Spleen (tissue), 11 donors: ENCODE data around the gene SLC25A48. TPM values are rescaled to one million over a fixed set of nuclear protein-coding genes. Genes with fewer than 3 reads are reported as not detected.

Experiments
- DNase-seq: peaks from one replicate; pipeline ENCODE4 v3.0.0-alpha.2; 2020
- H3K27ac ChIP-seq, 8 donors: fragments of 200-600 bp; sonication (generic) in 7 of 8; 1 replicate in 4 of 8; 2 replicates in 4 of 8; pipeline versions ENCODE4 v1.5.0 to v1.8.0; 2016 to 2021; ENCODE audit warnings: inconsistent platforms in 4 of 8, mild to moderate bottlenecking in 4 of 8, moderate library complexity in 1 of 8
- H3K27me3 ChIP-seq, 7 donors: fragments of 200-600 bp; sonication (generic) in 6 of 7; replicated peaks in 1 of 7; 1 replicate in 4 of 7; 2 replicates in 3 of 7; pipeline versions ENCODE4 v1.5.0 to v1.8.0; 2016 to 2021; ENCODE audit warnings: inconsistent platforms in 3 of 7, mild to moderate bottlenecking in 1 of 7
- H3K36me3 ChIP-seq, 6 donors: fragments of 200-600 bp; sonication (generic) in 5 of 6; 1 replicate in 4 of 6; 2 replicates in 2 of 6; pipeline versions ENCODE4 v1.5.0 to v1.8.0; 2016 to 2021; ENCODE audit warnings: inconsistent platforms in 2 of 6
- H3K4me1 ChIP-seq, 6 donors: fragments of 200-600 bp; sonication (generic) in 5 of 6; 1 replicate in 3 of 6; 2 replicates in 3 of 6; pipeline versions ENCODE4 v1.5.0 to v1.8.0; 2016 to 2021; ENCODE audit warnings: inconsistent platforms in 3 of 6
- H3K4me3 ChIP-seq, 8 donors: fragments of 200-600 bp; sonication (generic) in 7 of 8; 1 replicate in 4 of 8; 2 replicates in 4 of 8; pipeline versions ENCODE4 v1.5.0 to v1.8.0; 2016 to 2021; ENCODE audit warnings: inconsistent platforms in 4 of 8, mild to moderate bottlenecking in 4 of 8, moderate library complexity in 2 of 8
- H3K9me3 ChIP-seq, 8 donors: fragments of 200-600 bp; sonication (generic) in 7 of 8; 1 replicate in 4 of 8; 2 replicates in 4 of 8; pipeline versions ENCODE4 v1.5.0 to v1.8.0; 2016 to 2021; ENCODE audit warnings: inconsistent platforms in 4 of 8
- CTCF ChIP-seq, 11 experiments: fragments of 200-600 bp in 7 of 11; fragments of 450-650 bp in 4 of 11; sonication (generic) in 4 of 11; IDR thresholded peaks in 8 of 11; conservative IDR thresholded peaks in 3 of 11; 1 replicate in 7 of 11; 2 replicates in 4 of 11; pipeline versions ENCODE4 v1.4.0 to v1.8.0; 2016 to 2021; ENCODE audit warnings: antibody characterized with exemption in 11 of 11, inconsistent platforms in 4 of 11, mild to moderate bottlenecking in 1 of 11
- POLR2A ChIP-seq, 3 donors: fragments of 450-650 bp; IDR thresholded peaks; one replicate each; pipeline ENCODE4 v1.5.1; 2017; ENCODE audit warnings: antibody characterized with exemption in 3 of 3, mild to moderate bottlenecking in 1 of 3
- POLR2AphosphoS5 ChIP-seq, 3 donors: sonication (generic); formaldehyde crosslinking; IDR thresholded peaks; one replicate each; pipeline ENCODE4 v1.5.1; 2017; ENCODE audit warnings: antibody characterized with exemption in 3 of 3
- WGBS, 5 donors: extraction: QIAGEN DNeasy Blood & Tissue Kit in 3 of 5; methylation state at CpG; one replicate each; pipeline versions ENCODE4 v1.1.5 to v1.1.7; 2013 to 2018; 5-methylcytosine and 5-hydroxymethylcytosine counted together
- intact Hi-C: fragments of 100-400 bp; cut with DNase I; formaldehyde crosslinking; loops from one replicate; pipeline ENCODE4 v1.15.0; 2023; ENCODE audit warnings: low total_unique reads
- polyA plus RNA-seq, 3 donors: library from polyadenylated mRNA; stranded (reverse); fragments of 200-250 nt; gene quantifications; one replicate each; pipeline ENCODE4 v1.2.1, GENCODE V29; 2013
- total RNA-seq, 7 donors: library from RNA; depleted of rRNA in 3 of 7; stranded (reverse); fragments of >200 nt in 3 of 7; fragmentation: NEBNext Ultra II Directional in 4 of 7; extraction: Animal tissue kit (Norgen Biotek cat#: 25700) in 4 of 7; gene quantifications; one replicate each; pipeline versions ENCODE4 v1.1.0 to v1.2.1, GENCODE V29; 2016 to 2021
- donor health status: healthy with polysubstance abuse.
- donor health status: DM: no; HTN: no; CAD: no; lungs with moderate emphysema.
- donor health status: DM: no; HTN: no; CAD: no.
- donor health status: Bipolar disorder and iron deficiency.
- donor health status: healthy.
- donor health status: DM: no; HTN: no; CAD: no.
- donor health status: DM: yes; HTN: yes; CAD: no.

Gene SLC25A48
- total and polyA plus RNA-seq, 10 donors = 0.06 to 0.66 (median 0.33) TPM; not detected in 7

GRCh38 chr5:135878156-135878620 is 43.7 kb downstream of the SLC25A48 start:
- Histone ChIP-seq H3K9me3 (no peaks in the 10 kb centered on the region), H3K27ac (no peak overlapping the region), H3K4me3 (no peak overlapping the region), H3K27me3 (peaks cover 0 to 43% (median 0%) of the 10 kb centered on the region in 7 donors), H3K36me3 (no peaks in the 10 kb centered on the region), H3K4me1 (no peaks in the 10 kb centered on the region)
- TF ChIP-seq CTCF (IDR thresholded peaks at IDR 0.05 in 8 of 11, conservative IDR thresholded peaks at IDR 0.05 in 3 of 11) (no peak), POLR2AphosphoS5 (IDR thresholded peaks at IDR 0.05) (no peak), POLR2A (IDR thresholded peaks at IDR 0.05) (no peak)
- 51 to 85% (median 76%) methylated on average over 3 to 4 of the region's 4 CpGs for WGBS, 5 donors
- intact Hi-C loops = no loop called here
- DNase-seq = no peak

GRCh38 chr5:135879591-135879990 is 45.1 kb downstream of the SLC25A48 start:
- peaks cover 0 to 48% (median 0%) of the 10 kb centered on the region in 7 donors for H3K27me3 ChIP-seq
- intact Hi-C loops = no loop called here
- H3K9me3 ChIP-seq = no peaks in the 10 kb centered on the region
- no peak for TF ChIP-seq POLR2A (IDR thresholded peaks at IDR 0.05)
- no peak for TF ChIP-seq POLR2AphosphoS5 (IDR thresholded peaks at IDR 0.05)
- no peak for TF ChIP-seq CTCF (IDR thresholded peaks at IDR 0.05 in 8 of 11, conservative IDR thresholded peaks at IDR 0.05 in 3 of 11)
- H3K4me3 ChIP-seq = no peak overlapping the region
- no peak overlapping the region for H3K27ac ChIP-seq
- 80 to 88% (median 86%) methylated on average over 3 of the region's 3 CpGs for WGBS, 5 donors
- H3K36me3 ChIP-seq = no peaks in the 10 kb centered on the region
- no peaks in the 10 kb centered on the region for H3K4me1 ChIP-seq
- no peak for DNase-seq

DNA sequence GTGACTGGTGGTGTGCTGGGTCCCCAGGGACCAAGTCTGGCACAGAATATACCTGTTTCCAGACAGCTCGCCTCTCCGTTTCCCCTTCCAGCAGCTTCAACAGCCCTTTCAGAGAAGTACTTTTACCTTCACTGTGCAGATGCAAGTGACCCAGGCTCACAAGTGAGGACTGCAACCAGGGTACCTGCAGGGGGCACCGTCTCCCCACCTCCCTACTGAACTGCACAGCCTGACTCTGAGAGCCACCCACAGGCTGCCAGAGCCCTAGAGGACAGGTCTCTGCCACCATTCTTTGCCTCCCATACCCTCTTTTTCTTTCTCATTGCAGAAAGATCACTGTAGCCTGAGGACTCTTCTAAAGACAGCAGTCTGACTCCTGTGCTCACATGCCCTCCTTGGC is 45.8 kb downstream of the SLC25A48 start:
- intact Hi-C loops = no loop called here
- 54 to 69% (median 56%) methylated on average over 3 of the region's 3 CpGs for WGBS, 5 donors
- no peaks in the 10 kb centered on the region for H3K36me3 ChIP-seq
- TF ChIP-seq POLR2AphosphoS5 (IDR thresholded peaks at IDR 0.05) = no peak
- no peak for TF ChIP-seq POLR2A (IDR thresholded peaks at IDR 0.05)
- no peak for TF ChIP-seq CTCF (IDR thresholded peaks at IDR 0.05 in 8 of 11, conservative IDR thresholded peaks at IDR 0.05 in 3 of 11)
- H3K4me3 ChIP-seq = no peak overlapping the region
- no peaks in the 10 kb centered on the region for H3K4me1 ChIP-seq
- H3K27me3 ChIP-seq = peaks cover 0 to 55% (median 0%) of the 10 kb centered on the region in 7 donors
- no peaks in the 10 kb centered on the region for H3K9me3 ChIP-seq
- no peak for DNase-seq
- no peak overlapping the region for H3K27ac ChIP-seq

DNA sequence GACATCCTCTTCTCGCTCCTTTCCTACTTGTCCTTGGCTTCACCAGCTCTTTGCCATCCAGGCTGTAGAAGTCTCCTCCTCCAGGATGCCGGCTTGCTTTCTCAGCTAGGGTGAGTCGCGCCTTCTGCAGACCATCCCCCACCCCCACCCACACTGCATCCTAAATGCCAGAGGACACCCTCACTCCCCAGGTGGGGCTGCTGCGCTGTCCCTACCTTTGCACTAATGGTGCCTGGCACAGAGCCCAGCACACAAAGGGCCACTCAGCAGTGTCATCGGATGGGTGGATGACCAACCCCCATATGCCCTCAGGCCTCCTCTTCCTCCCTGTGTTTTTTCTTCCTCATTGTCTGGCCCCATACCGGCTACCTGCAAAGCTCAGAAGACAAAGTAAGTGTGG is 46.3 kb downstream of the SLC25A48 start:
- 80 to 91% (median 83%) methylated on average over 7 of the region's 7 CpGs for WGBS, 5 donors
- Histone ChIP-seq H3K36me3 (no peaks in the 10 kb centered on the region), H3K4me3 (no peak overlapping the region), H3K27me3 (peaks cover 0 to 58% (median 0%) of the 10 kb centered on the region in 7 donors), H3K4me1 (no peaks in the 10 kb centered on the region), H3K9me3 (no peaks in the 10 kb centered on the region), H3K27ac (no peak overlapping the region)
- intact Hi-C loops = no loop called here
- no peak for DNase-seq
- TF ChIP-seq POLR2AphosphoS5 (IDR thresholded peaks at IDR 0.05) = no peak

GRCh38 chr5:135881244-135881643 is 46.8 kb downstream of the SLC25A48 start:
- Histone ChIP-seq H3K9me3 (no peaks in the 10 kb centered on the region), H3K27ac (no peak overlapping the region), H3K4me1 (no peaks in the 10 kb centered on the region), H3K4me3 (no peak overlapping the region), H3K36me3 (no peaks in the 10 kb centered on the region), H3K27me3 (peaks cover 0 to 61% (median 0%) of the 10 kb centered on the region in 7 donors)
- no peak for DNase-seq
- WGBS, 5 donors = 67 to 80% (median 67%) methylated on average over 4 of the region's 4 CpGs
- intact Hi-C loops = no loop called here
- TF ChIP-seq POLR2AphosphoS5 (IDR thresholded peaks at IDR 0.05) = no peak
- no peak for TF ChIP-seq CTCF (IDR thresholded peaks at IDR 0.05 in 8 of 11, conservative IDR thresholded peaks at IDR 0.05 in 3 of 11)
- TF ChIP-seq POLR2A (IDR thresholded peaks at IDR 0.05) = no peak
